ENCODE results near the gene NLE1.

DNA sequence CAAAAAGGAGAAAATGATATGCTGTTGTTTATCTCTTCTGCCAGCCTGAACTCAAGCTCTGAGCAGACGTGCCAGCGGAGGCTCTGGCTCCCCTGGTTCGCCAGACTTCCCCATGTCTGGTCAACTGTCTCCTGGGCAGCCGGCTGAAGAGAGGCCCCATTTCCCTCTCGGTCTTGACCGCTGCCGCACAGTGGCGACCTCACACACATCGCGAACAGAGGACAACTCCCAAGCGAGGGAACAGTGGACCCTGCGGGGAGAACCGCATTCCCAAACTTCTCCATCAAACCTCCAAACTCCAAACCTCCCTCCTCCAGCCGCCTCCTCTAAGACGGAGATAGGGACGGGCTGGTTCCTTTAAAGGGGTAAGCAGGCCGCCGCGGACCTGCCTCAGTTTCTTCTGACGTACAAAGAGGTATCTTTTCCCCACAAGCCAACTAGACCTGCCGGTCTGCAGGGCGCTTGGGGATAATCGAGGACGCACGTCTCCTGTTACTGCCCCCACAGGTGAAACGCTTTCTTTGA is 53.7 kb downstream of the NLE1 start:
- TF ChIP-seq EZH2 (IDR thresholded peaks at IDR 0.05; ENCODE audit: insufficient read depth, poor library complexity, severe bottlenecking) (no peak), EZH2phosphoT487 (IDR thresholded peaks at IDR 0.05; ENCODE audit: insufficient read depth, low read depth) (no peak)

Measured in GM23248 (cell line).